Activated CD8-positive, alpha-beta memory T cell treated with anti-CD3 and anti-CD28 coated beads, Interleukin-2, amount 50 U/mL, for 24 hours (primary cell): ENCODE results near the gene HAT1.

Source experiments
- DNase-seq: peaks from one replicate; pipeline ENCODE4 v3.0.0-alpha.2; 2020; ENCODE audit errors: extremely low read depth

HAT1 gene

DNA sequence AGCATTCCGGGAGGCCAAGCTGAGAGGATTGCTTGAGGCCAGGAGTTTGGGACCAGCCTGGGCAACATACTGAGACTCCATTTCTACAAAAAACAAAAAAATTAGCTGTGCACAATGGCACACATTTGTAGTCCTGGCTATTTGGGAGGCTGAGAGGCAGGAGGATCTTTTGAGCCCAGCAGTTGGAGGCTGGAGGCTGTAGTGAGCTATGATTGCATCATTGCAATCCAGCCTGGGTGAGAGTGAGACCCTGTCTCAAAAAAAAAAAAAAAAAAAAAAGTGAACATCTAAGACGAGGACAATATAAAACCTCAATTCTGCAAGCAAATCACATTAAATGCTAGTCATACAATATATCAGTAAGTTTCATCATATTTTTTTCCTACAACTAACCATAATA lies 2.8 kb upstream of the HAT1 start:
- no peak for DNase-seq

DNA sequence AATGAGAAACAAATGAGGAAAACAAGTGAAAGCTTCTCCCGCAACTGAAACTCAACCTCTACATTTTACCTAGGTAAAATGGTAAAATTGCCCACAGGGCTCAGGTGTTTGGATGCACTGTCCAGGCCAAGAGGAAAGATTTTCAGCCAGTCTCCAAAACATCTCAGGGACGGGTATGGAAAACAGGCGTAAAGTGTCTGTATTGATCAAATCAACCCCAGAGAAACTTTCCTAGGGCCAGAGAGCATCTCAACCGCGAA lies 361 bp upstream of the HAT1 start:
- no peak for DNase-seq

DNA sequence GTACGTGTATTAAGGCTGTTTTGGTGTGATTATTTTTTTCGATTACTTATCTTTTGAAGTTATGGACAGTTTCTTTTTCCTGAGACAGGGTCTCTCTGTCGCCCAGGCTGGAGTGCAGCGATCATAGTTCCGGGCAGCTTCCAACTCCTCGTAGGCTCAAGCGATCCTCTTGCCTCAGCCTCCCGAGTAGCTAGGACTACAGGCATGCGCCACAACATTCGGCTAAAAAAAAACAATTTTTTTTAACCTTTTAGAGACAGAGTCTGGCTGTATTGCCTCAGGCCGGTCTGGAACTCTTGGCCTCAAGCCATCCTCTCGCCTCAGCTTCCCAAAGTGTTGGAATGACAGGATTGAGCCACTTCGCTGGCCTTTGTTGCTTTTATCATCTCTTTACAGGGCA lies 945 bp downstream of the HAT1 start:
- DNase-seq = no peak

DNA sequence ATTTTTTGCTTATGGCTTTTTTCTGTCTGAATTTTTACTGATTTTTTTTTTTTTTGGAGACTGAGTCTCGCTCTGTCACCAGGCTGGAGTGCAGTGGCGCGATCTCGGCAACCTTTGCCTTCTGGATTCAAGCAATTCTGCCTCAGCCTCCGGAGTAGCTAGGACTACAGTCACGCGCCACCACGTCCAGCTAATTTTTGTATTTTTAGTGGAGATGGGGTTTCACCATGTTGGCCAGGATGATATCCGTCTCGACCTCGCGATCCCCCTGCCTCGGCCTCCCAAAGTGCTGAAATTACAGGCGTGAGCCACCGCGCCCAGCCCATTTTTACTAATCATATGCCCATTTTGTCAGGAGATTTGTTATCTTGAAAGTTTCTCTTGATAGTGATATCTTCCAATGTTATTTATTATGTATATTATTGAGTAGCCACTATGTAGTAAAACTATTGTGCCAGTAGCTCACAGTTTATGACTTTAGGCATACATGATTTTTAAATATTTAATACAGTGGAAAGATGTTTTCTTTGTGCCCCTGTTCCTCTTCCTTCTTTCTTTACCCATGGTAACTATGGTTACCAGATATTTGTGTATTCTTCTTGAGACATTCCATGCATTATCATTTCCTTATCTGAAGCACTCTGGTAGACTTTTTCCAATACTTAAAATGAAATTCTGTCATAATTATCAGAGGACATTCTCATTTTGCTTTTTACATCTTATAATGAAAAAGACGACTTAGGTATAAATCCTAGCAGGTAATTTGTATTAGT lies 2.1 kb downstream of the HAT1 start:
- DNase-seq = no peak

DNA sequence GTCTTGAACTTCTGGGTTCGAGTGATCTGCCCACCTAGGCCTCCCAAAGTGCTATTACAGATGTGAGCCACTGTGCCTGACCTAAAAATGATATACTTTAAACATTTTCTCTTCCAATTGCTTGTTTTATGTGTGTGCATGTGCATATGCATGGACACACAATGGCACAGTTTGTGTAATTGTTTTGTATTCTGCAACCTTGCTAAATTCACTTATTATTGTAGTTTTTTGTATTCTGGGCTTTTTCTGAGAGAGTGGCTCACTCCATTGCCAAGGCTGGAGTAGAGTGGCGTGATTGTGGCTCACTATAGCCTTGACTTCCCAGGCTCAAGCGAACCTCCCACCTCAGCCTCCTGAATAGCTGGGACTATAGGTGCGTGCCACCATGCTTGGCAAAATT lies 8.1 kb downstream of the HAT1 start:
- DNase-seq = no peak

DNA sequence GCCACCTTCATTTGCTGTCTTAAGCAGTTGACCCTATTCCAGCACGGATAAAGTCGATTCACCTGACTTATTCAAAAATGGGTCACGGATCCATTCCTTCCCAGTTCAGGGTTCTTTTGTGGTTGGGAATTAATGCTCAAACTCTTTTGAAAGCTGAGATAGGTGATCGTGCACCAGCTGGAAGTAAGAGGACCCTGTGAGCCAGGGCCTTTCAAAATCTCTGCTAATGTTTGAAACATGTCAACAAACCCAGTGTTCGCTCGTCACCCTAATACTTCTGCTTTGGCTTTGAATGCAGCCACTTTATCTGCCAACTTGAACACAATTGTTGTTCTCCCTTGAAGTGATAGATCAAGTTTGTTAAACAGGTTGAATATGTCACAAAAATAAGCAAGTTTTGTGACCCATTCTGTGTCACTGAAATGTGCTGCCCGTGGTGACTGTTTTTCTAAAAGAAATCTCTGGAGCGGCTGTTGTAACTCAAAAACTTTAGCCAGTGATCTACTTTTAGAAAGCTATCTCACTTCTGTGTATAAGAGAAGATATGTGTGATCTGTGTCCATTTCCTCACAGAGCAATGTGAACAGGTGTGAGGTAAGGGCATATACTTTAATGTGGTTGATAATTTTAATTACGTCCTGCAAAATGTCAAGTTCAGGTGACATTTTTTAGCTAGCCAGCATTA lies 16.9 kb downstream of the HAT1 start:
- no peak for DNase-seq

DNA sequence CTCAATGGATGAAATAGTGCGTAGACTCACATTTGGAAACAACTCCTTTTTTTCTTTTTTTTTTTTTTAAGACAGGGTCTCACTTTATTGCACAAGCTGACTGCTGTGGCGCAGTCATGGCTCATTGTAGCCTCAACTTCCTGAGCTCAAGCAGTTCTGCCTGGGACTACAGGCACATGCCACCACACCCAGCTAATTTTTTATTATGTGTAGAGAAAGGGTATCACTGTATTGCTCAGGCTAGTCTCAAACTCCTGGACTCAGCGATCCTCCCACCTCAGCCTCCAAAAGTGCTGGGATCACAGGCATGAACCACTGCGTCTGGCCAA lies 17.4 kb downstream of the HAT1 start:
- no peak for DNase-seq

DNA sequence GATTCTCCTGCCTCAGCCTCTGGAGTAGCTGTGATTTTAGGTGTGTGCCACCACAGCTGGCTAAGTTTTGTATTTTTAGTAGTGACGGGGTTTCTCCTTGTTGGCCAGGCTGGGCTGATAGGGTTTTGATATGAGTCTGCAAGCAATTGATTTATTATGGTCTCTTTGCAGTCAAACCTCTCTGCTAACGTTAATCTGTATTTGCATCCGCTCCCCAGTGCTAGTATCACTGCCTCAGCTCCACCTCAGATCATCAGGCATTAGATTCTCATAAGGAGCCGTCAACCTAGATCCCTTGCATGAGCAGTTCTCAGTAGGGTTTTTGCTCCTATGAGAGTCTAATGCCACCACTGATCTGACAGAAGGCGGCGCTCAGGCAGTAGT lies 19.0 kb downstream of the HAT1 start:
- no peak for DNase-seq

DNA sequence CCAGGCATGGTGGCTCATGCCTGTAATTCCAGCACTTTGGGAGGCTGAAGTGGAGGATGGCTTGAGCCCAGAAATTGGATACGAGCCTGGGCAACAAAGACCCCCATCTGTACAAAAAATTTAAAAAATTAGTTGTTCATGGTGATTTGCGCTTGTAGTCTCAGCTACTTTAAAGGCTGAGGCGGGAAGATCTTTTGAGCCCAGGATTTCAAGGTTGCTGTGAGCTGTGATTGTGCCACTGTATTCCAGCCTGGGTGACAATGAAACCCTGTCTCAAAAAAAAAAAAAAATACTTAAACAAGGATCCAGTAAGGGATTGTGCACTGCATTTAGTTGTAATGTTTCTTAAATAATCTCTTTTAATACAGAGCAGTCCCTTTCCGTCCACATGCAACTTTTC lies 21.6 kb downstream of the HAT1 start:
- no peak for DNase-seq

DNA sequence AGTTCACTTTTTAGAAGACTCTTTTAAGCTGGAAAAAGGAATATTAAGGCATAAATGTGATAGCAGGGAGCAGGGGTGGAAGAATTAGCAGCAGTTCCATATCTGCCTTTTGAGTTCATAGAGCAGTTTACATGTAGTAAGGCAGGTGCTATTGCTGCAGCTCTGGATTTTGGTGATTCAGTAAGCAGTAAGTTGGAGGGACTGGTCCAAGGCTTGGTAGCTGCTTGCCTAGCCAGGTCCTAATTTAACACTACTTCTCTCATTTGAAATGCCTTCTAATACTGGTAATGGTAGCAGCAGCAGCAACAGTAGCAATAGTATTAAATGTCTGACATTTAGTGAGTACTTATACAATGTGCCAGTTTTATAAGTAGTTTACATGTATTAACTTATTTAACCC lies 30.0 kb downstream of the HAT1 start:
- DNase-seq = no peak

DNA sequence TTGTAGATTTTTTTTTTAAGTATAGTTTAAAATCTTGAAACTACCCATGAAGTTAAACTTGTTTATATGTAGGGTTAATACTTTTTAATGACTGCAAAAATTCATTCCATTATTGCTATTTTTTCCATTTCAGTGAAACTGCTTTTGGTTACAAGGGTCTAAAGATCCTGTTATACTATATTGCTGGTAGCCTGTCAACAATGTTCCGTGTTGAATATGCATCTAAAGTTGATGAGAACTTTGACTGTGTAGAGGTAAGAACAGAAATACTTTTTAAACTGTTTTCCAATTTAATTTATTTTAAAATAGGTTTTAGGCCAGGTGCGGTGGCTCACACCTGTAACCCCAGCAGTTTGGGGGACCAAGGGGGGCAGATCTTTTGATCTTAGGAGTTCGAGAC lies 30.5 kb downstream of the HAT1 start:
- DNase-seq = no peak

DNA sequence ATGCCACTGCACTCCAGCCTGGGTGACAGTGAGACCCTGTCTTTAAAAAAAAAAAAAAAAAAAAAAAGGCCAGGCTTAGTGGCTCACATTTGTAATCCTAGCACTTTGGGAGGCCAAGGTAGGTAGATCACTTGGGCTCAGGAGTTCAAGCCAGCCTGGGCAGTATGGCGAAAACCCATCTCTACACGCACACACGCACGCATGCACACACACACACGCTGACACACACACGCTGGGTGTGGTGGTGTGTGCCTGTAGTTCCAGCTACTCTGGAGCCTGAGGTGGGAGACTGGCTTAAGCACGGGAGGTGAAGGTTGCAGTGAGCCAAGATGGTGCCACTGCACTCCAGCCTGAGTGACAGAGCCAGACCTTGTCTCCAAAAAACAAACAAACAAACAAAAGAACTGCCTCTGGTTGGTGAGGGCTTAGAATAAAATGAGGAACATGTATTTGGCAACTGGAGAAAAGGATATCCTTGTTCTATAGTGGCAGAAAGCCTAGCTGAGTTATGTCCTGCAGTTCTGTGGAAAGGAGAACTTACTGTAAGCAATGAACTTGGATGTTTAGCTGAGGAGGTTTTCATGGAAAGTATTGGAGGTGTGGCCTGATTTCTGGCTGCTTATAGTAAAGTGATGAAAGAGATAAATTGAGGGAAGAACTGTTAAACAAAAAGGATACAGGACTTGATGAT lies 34.0 kb downstream of the HAT1 start:
- DNase-seq = no peak

DNA sequence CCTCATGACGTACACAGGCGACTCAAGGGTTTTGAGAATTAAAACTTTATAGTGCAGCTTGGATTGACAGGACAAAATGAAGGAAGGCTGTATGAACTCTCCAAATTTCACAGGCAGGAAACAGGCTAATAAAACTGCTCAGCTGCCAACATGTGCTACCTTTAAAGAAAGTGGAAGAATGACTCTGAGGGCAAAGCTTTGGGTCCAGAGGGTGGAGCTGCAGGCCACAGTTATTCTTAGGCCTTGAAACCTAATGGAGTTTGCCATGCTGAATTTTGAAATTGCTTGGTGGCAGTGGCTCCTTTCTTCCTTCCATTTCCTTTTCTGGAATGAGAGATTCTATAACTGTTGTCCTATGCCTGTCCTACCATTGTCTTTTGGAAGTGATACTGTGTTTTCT lies 34.8 kb downstream of the HAT1 start:
- no peak for DNase-seq

DNA sequence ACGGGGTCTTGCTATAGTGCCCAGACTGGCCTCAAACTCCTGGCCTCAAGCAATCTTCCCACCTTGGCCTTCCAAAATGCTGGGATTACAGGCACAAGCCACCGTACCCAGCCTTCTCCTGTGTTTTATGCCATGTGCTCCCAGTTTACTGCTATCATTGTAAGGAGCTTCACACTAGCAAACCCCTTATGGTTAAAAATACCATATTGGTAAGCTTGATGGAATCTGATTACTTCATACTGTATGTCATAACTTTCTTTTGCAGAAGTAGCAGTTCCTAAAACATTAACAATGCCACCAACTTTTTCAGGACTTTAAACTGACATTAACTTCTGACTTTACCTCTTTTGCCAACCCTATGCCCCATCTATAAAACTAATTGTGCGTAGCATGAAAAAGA lies 36.2 kb downstream of the HAT1 start:
- no peak for DNase-seq

DNA sequence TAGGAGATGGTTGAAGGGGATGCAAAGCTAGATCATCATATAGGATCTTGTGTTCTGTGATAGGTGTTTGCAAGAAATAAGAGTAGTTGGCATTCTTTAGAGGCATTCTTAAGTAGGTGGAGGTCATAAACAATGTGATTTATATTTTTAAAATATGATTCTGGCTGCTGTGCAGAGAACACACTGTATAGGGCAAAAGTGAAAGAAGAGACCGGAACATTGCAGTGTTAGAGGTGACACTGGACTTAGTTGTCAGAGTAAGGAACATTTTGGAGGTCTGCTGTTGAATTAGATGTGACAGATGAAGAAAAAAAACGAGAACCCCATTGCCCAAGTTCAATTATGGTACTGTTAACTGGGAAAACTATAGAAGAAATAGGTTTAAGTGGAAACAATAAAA lies 37.7 kb downstream of the HAT1 start:
- no peak for DNase-seq

DNA sequence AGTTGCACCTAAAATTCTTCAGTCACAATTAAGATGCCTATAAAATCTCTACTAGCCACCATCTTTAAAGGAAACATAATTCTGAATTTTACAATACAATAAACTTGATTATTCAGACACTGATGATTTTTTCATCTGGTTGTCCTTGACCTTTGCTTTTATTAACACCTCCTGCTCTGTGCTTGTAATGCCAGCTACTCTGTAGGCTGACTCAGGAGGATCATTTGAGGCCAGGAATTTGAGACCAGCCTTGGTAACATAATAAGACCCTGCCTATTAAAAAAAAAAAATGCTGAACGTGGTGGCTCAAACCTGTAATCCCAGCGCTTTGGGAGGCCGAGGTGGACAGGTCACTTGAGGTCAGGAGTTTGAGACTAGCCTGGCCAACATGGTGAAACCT lies 38.3 kb downstream of the HAT1 start:
- DNase-seq = no peak

DNA sequence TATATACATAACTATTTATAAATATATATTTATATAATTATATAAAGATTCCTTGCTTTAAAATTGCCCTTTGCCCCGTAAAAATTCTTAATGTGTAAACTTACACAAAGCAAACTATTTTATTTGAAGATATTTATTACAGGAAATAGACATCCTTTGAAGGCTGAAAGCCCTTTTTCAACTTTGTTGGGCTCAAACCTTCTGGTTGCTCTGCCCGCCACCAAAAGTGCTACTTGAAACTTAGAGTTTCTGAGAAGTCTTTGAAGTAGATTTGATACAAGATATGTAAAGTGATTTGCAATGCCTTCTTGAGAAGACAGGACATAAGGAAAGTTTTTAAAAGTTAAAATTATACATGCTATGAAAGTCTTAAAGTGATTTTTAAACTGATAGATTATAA lies 40.9 kb downstream of the HAT1 start:
- DNase-seq = no peak

DNA sequence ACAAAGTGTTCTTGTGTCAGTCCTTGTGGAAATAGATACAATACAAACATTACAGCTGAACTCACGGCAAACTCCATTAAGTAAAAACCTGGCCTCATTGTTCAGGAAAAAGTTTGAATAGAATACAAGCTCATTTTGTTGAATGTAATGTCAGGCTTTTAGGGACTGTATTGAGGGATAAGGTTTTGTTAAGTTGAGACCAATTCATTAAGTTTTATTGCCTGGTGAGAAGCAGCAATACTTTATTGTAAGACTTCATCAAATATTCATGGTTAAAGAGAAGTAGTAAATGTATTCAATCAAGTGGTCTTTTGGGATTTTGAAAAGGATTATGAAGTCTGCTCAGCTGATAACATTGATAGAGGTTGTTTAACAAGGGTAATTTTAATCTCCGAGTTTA lies 42.0 kb downstream of the HAT1 start:
- no peak for DNase-seq

DNA sequence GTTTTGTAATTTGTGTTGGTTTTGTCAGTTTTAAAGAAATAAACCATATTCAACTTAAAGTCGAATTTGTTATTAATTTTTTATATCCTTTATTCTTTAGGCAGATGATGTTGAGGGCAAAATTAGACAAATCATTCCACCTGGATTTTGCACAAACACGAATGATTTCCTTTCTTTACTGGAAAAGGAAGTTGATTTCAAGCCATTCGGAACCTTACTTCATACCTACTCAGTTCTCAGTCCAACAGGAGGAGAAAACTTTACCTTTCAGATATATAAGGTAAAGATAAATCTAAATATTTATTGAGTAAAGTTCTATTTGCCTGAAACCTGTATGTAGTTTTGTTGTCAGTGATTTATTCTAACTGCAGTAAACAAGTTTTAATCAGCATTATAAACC lies 43.0 kb downstream of the HAT1 start:
- no peak for DNase-seq

DNA sequence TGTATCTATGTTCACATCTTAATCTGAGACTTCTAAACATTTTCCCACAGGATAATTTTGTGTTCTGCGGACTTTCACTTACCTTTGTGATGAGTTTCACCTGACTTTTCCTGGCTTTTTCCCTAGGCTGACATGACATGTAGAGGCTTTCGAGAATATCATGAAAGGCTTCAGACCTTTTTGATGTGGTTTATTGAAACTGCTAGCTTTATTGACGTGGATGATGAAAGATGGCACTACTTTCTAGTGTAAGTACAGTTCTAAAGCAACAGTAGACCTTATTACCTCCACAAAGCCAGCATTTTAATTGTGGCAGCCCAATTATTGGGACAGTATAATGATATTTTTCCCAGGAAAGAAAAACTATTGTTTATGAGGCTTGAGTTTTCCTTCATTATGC lies 43.4 kb downstream of the HAT1 start:
- DNase-seq = no peak

DNA sequence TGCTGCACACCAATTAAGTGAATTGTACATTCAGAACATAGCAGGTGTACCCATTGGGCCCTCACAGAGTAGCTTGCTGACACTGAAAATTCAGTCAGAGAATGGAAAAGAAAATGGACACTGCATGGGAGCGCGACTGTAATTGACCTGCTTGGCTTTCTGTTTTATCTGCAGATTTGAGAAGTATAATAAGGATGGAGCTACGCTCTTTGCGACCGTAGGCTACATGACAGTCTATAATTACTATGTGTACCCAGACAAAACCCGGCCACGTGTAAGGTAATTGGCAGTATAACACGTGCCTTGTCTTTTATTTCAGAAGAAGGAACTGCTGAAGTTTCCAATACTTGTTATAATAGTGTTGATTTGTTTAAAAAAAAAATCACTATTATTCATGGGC lies 44.0 kb downstream of the HAT1 start:
- no peak for DNase-seq

DNA sequence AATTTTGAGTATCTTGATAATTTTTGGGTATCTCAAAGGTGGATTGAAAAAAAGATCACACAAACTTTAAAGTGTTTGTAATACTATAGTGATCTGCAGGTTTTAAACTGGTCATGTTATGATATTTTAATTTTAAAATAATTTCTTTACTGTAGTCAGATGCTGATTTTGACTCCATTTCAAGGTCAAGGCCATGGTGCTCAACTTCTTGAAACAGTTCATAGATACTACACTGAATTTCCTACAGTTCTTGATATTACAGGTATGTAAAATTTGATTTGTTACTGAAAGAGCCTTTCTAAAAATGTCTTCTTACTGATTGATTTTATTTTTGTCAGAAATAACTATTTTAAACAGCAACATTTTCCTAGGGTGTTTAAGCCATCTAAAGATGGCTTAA lies 44.4 kb downstream of the HAT1 start:
- DNase-seq = no peak

DNA sequence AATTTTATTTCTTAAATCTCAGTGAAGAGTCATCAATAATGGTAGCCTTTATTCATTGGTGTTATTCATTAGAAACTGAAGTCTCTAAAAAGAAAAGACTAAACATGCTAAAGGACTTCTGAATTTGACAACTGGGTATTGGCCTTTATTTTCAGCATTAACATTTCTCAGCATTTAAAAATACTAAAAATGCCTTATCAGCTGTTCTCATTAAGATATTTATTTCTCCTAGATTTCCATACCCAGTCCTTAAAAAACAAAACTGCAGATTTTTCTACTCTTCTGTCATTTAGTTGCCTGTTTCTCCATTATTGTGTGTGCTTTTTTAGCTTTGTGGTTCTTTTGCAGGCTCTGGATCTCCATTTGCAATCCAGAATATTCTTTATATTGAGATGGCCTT lies 46.2 kb downstream of the HAT1 start:
- DNase-seq = no peak
